GM12878 (cell line): ENCODE data around the gene S100A8. TPM values are rescaled to one million over a fixed set of nuclear protein-coding genes. Genes with fewer than 3 reads are reported as not detected.

ENCODE experiments used
- ATAC-seq: fragments of 200-7000 bp; cut with Tn5 transposase; 3 replicates; pipeline ENCODE4 v1.9.1; 2020; ENCODE audit warnings: mild to moderate bottlenecking, moderate library complexity
- BruUV-seq: library from RNA; stranded (reverse); fragments of 400-500 nt; replicated peaks from 2 replicates; lab custom pipeline; 2021; lab: Mats Ljungman, UMichigan
- CTCF ChIA-PET: fragments of 300-600 bp; sonication (Branson Sonifier 250); formaldehyde crosslinking; extraction: SDS; loops from one replicate; lab custom pipeline; 2021; ENCODE audit warnings: inconsistent platforms; lab: Yijun Ruan, JAX
- POLR2A ChIA-PET: fragments of 350-600 bp; formaldehyde crosslinking; extraction: SDS; loops from one replicate; lab custom pipeline; 2021; ENCODE audit warnings: inconsistent platforms; lab: Charles Lee
- RAD21 ChIA-PET: fragments of 300-600 bp; sonication (Branson Sonifier 250); formaldehyde crosslinking; loops from one replicate; lab custom pipeline; 2023; ENCODE audit warnings: antibody characterized with exemption; ENCODE audit not compliant: unreplicated experiment; lab: Charles Lee
- SMC1A ChIA-PET: fragments of 300-600 bp; sonication (Branson Sonifier 250); formaldehyde crosslinking; loops from one replicate; lab custom pipeline; 2023; ENCODE audit not compliant: unreplicated experiment, uncharacterized antibody; lab: Charles Lee
- DNase-seq: peaks from one replicate; pipeline ENCODE4 v3.0.0-alpha.2; 2011; ENCODE audit warnings: low read depth, low spot score
- FAIRE-seq: peaks from 3 replicates; lab custom pipeline; 2011; peaks lifted over from hg19 to GRCh38; lab: Jason Lieb, UNC
- H2AFZ ChIP-seq: 2 replicates; pipeline ENCODE4 v1.6.0; 2011; ENCODE audit warnings: low read depth, low read length, control low read depth; ENCODE audit not compliant: control insufficient read depth
- H3K27ac ChIP-seq: 2 replicates; pipeline ENCODE4 v1.5.1; 2011; ENCODE audit warnings: control low read depth; ENCODE audit not compliant: control insufficient read depth, insufficient read depth
- H3K27me3 ChIP-seq, 2 experiments: replicated peaks in 1 of 2; 2 replicates each; pipeline versions ENCODE4 v1.6.0 to v1.6.1; 2011; ENCODE audit warnings: low read length in 1 of 2; ENCODE audit not compliant: control insufficient read depth in 2 of 2, insufficient read depth in 2 of 2
- H3K36me3 ChIP-seq, 2 experiments: 2 replicates each; pipeline ENCODE4 v1.5.1; 2011; ENCODE audit warnings: low read length in 1 of 2; ENCODE audit not compliant: control insufficient read depth in 2 of 2, insufficient read depth in 2 of 2
- H3K4me1 ChIP-seq: 2 replicates; pipeline ENCODE4 v1.6.1; 2011; ENCODE audit warnings: mild to moderate bottlenecking, low read length, moderate library complexity, mixed read lengths; ENCODE audit not compliant: control insufficient read depth, insufficient read depth
- H3K4me2 ChIP-seq: 2 replicates; pipeline ENCODE4 v1.6.0; 2011; ENCODE audit warnings: control low read depth; ENCODE audit not compliant: control insufficient read depth, insufficient read depth
- H3K4me3 ChIP-seq: fragments of 200-600 bp; sonication (generic); 2 replicates; pipeline ENCODE4 v1.5.1; 2016
- H3K79me2 ChIP-seq: 2 replicates; pipeline ENCODE4 v1.6.0; 2011; ENCODE audit warnings: low read length; ENCODE audit not compliant: control insufficient read depth, insufficient read depth
- H3K9ac ChIP-seq: 2 replicates; pipeline ENCODE4 v1.8.0; 2011; ENCODE audit warnings: low read length, control low read depth, mixed read lengths; ENCODE audit not compliant: control insufficient read depth, insufficient read depth
- H3K9me3 ChIP-seq: replicated peaks from 3 replicates; pipeline ENCODE4 v1.5.1; 2011; ENCODE audit warnings: mild to moderate bottlenecking, low read length; ENCODE audit not compliant: control insufficient read depth, insufficient read depth
- H4K20me1 ChIP-seq: 2 replicates; pipeline ENCODE4 v1.6.0; 2011; ENCODE audit not compliant: control insufficient read depth, insufficient read depth
- CHD4 ChIP-seq: fragments of 200-600 bp; sonication (generic); IDR thresholded peaks from 2 replicates; pipeline ENCODE4 v1.6.1; 2016; ENCODE audit warnings: mild to moderate bottlenecking
- PKNOX1 ChIP-seq: fragments of 450-650 bp; IDR thresholded peaks from 2 replicates; pipeline ENCODE4 v1.6.1; 2016; ENCODE audit warnings: mild to moderate bottlenecking
- PRDM15 ChIP-seq: fragments of 450-650 bp; formaldehyde crosslinking; IDR thresholded peaks from 2 replicates; pipeline ENCODE4 v1.4.0; 2020; ENCODE audit warnings: mild to moderate bottlenecking, moderate library complexity
- SMARCA5 ChIP-seq: fragments of 450-650 bp; IDR thresholded peaks from 2 replicates; pipeline ENCODE4 v1.6.1; 2017; ENCODE audit warnings: mild to moderate bottlenecking
- SUZ12 ChIP-seq: fragments of 200-600 bp; sonication (generic); IDR thresholded peaks from one replicate; pipeline ENCODE4 v1.6.1; 2018; ENCODE audit warnings: antibody characterized with exemption, mild to moderate bottlenecking; ENCODE audit not compliant: unreplicated experiment
- WGBS: methylation state at CpG from one replicate; pipeline ENCODE4 v1.1.6; 2016; ENCODE audit warnings: low lambda C conversion rate; ENCODE audit not compliant: insufficient replicate concordance, insufficient coverage; ENCODE audit errors: missing lambda C conversion rate; 5-methylcytosine and 5-hydroxymethylcytosine counted together
- in situ Hi-C: fragments of 300-500 bp; cut with MboI; formaldehyde crosslinking; loops from 9 replicates; pipeline ENCODE4 v1.14.3; 2018; ENCODE audit warnings: mixed read lengths
- intact Hi-C: fragments of 100-400 bp; cut with micrococcal nuclease; formaldehyde crosslinking; loops from one replicate; pipeline ENCODE4 v1.14.2; 2022; ENCODE audit not compliant: unreplicated experiment
- polyA plus RNA-seq, 11 experiments: library from polyadenylated mRNA; depleted of rRNA in 4 of 11; unstranded in 6 of 11; stranded (reverse) in 5 of 11; fragments of >200 nt; fragmentation: Nextera tagmentation in 4 of 11; fragmentation: Illumina TruSeq in 1 of 11; extraction: Ambion mirVana in 4 of 11; extraction: Trizol in 1 of 11; gene quantifications; 1 replicate in 1 of 11; 2 replicates in 10 of 11; pipeline versions ENCODE4 v1.2.1 to v1.2.3, GENCODE V29; 2011 to 2016; ENCODE audit warnings: inconsistent platforms in 2 of 11, missing spikeins in 2 of 11, low read depth in 1 of 11
- total RNA-seq, 4 experiments: library from RNA; depleted of rRNA in 3 of 4; stranded (reverse); fragments of >200 nt in 3 of 4; fragmentation: Illumina TruSeq in 1 of 4; extraction: Trizol in 1 of 4; gene quantifications; 2 replicates each; pipeline versions ENCODE4 v1.2.1 to v1.2.3, GENCODE V29; 2013 to 2021

Gene S100A8
- total and polyA plus RNA-seq, 10 of the 15 experiments (the other 5 are each of a cell fraction or from before 2014, with no cell fraction given), result 0.28 TPM; not detected in 9

GRCh38 chr1:153387785-153388184, 3.1 kb downstream of the S100A8 start:
- no peaks in the 10 kb centered on the region for H3K4me1 ChIP-seq
- no TSS peak for BruUV-seq
- WGBS, result 0% methylated on average over 4 of the region's 4 CpGs
- TF ChIP-seq SUZ12 (no peak), SMARCA5 (no peak), CHD4 (no peak), PRDM15 (CRISPR knock-in tag) (no peak), PKNOX1 (no peak)
- TF ChIP-seq, all 136 proteins: peak for 0
- Histone ChIP-seq H3K79me2 (no peaks in the 10 kb centered on the region), H4K20me1 (no peaks in the 10 kb centered on the region), H3K36me3 (no peaks in the 10 kb centered on the region), H3K27me3 (peaks cover 0 to 2% of the 10 kb centered on the region in 2 experiments; a peak in 1 of 4 replicates), H3K27ac (no peak overlapping the region), H2AFZ (no peak overlapping the region), H3K9ac (no peak overlapping the region), H3K9me3 (no peaks in the 10 kb centered on the region), H3K4me2 (no peak overlapping the region), H3K4me3 (no peak overlapping the region)
- ChIA-PET RAD21 (no interaction called here), POLR2A (no interaction called here), SMC1A (no interaction called here), CTCF (no interaction called here)
- intact Hi-C loops, result no loop called here
- in situ Hi-C loops, result no loop called here
- DNase-seq (no peak), ATAC-seq (no peak), FAIRE-seq (no peak)
